Measurements from ENCODE around the gene CDC42SE2.

GRCh38 chr5:131245312-131245711 is 18.5 kb upstream of the CDC42SE2 start:
- TF ChIP-seq CTCF (IDR thresholded peaks at IDR 0.05) (no peak), POLR2A (IDR thresholded peaks at IDR 0.05) (no peak)
